Caco-2 (cell line): Measurements from ENCODE around the gene PATL2. TPM values are rescaled to one million over a fixed set of nuclear protein-coding genes. Genes with fewer than 3 reads are reported as not detected.
"Not testable (repeated sequence)": the region's sequence is repeated elsewhere in the genome, so short reads cannot be mapped to it uniquely, and the experiment has no call there.

Experiments
- BruUV-seq: library from RNA; stranded (reverse); fragments of 400-500 nt; replicated peaks from 2 replicates; lab custom pipeline; 2021; lab: Mats Ljungman, UMichigan
- CTCF ChIA-PET: fragments of 300-600 bp; sonication (Branson Sonifier 250); formaldehyde crosslinking; loops from one replicate; lab custom pipeline; 2022; ENCODE audit warnings: antibody characterized with exemption; lab: Charles Lee
- POLR2A ChIA-PET: fragments of 300-600 bp; sonication (Branson Sonifier 250); formaldehyde crosslinking; loops from one replicate; lab custom pipeline; 2022; ENCODE audit warnings: antibody characterized with exemption; lab: Charles Lee
- DNase-seq, 2 experiments: peaks; one replicate each; pipeline versions ENCODE4 v3.0.0 to v3.0.0-alpha.2; 2020 to 2022
- H3K27me3 ChIP-seq: replicated peaks from 2 replicates; pipeline ENCODE4 v1.6.0; 2011; ENCODE audit warnings: low read length; ENCODE audit not compliant: control insufficient read depth, insufficient read depth
- H3K36me3 ChIP-seq: 2 replicates; pipeline ENCODE4 v1.5.1; 2011; ENCODE audit warnings: low read length; ENCODE audit not compliant: control insufficient read depth, insufficient read depth
- H3K4me1 ChIP-seq: fragments of 250-450 bp; sonication (Bioruptor Pico); 2 replicates; pipeline ENCODE4 v1.5.1; 2020; ENCODE audit warnings: mild to moderate bottlenecking
- H3K4me3 ChIP-seq: 2 replicates; pipeline ENCODE4 v1.5.1; 2011; ENCODE audit warnings: low read depth, mild to moderate bottlenecking, control low read depth, low read length
- H3K9me3 ChIP-seq: fragments of 250-450 bp; sonication (Bioruptor Pico); 2 replicates; pipeline ENCODE4 v1.5.1; 2020; ENCODE audit warnings: mild to moderate bottlenecking, moderate library complexity
- H3K27ac Mint-ChIP-seq: one replicate; pipeline ENCODE4 v1.8.0; 2022; ENCODE audit warnings: mixed read lengths; ENCODE audit not compliant: unreplicated experiment
- H3K27me3 Mint-ChIP-seq: one replicate; pipeline ENCODE4 v1.8.0; 2022; ENCODE audit warnings: mixed read lengths; ENCODE audit not compliant: insufficient read depth, unreplicated experiment
- H3K36me3 Mint-ChIP-seq: one replicate; pipeline ENCODE4 v1.8.0; 2022; ENCODE audit warnings: mild to moderate bottlenecking, mixed read lengths; ENCODE audit not compliant: insufficient read depth, unreplicated experiment
- H3K4me1 Mint-ChIP-seq: one replicate; pipeline ENCODE4 v1.8.0; 2022; ENCODE audit warnings: low read depth, mixed read lengths; ENCODE audit not compliant: unreplicated experiment
- H3K4me3 Mint-ChIP-seq: one replicate; pipeline ENCODE4 v1.8.0; 2022; ENCODE audit warnings: mild to moderate bottlenecking, moderate library complexity, mixed read lengths; ENCODE audit not compliant: unreplicated experiment
- H3K9me3 Mint-ChIP-seq: one replicate; pipeline ENCODE4 v1.8.0; 2022; ENCODE audit warnings: mixed read lengths; ENCODE audit not compliant: unreplicated experiment
- CTCF ChIP-seq, 2 experiments: fragments of 200-600 bp in 1 of 2; IDR thresholded peaks; 1 replicate in 1 of 2; 2 replicates in 1 of 2; pipeline versions ENCODE4 v1.5.1 to v1.8.0; 2011 to 2022; ENCODE audit warnings: antibody characterized with exemption in 1 of 2, control low read depth in 1 of 2, inconsistent platforms in 1 of 2, low read depth in 1 of 2, low read length in 1 of 2, mild to moderate bottlenecking in 1 of 2, moderate library complexity in 1 of 2; ENCODE audit not compliant: insufficient read depth in 1 of 2, severe bottlenecking in 1 of 2, unreplicated experiment in 1 of 2
- intact Hi-C: fragments of 100-400 bp; cut with micrococcal nuclease; formaldehyde crosslinking; loops from one replicate; pipeline ENCODE4 v1.10.0; 2022; ENCODE audit not compliant: unreplicated experiment
- total RNA-seq: library from RNA; stranded (reverse); gene quantifications from 2 replicates; pipeline ENCODE4 v1.2.3, GENCODE V29; 2022

The PATL2 gene
- total RNA-seq, 1 experiment from 2014 or later = 0.32 TPM

GRCh38 chr15:44728576-44729407, 17.7 kb upstream of the PATL2 start:
- Mint-ChIP-seq H3K27ac (peak overlapping the region; percentile 97), H3K27me3 (no peaks in the 10 kb centered on the region), H3K36me3 (peaks cover 8% of the 10 kb centered on the region), H3K4me3 (peak overlapping the region; percentile 86), H3K4me1 (no peaks in the 10 kb centered on the region), H3K9me3 (no peaks in the 10 kb centered on the region)
- Histone ChIP-seq H3K4me1 (peaks cover 3% of the 10 kb centered on the region; the same call in 1 of the 2 replicates), H3K4me3 (peak overlapping the region; percentile 68), H3K9me3 (no peaks in the 10 kb centered on the region), H3K36me3 (no peaks in the 10 kb centered on the region), H3K27me3 (no peaks in the 10 kb centered on the region)
- ChIA-PET POLR2A (interaction anchor here (0.6 to 2.4 kb wide), 9 partner anchors 9 to 192 kb away, joined by 3 to 32 read pairs (median 4); partner anchors contain the start of genes B2M, EIF3J, PATL2 and SPG11), CTCF (interaction anchor here (0.5 to 1.9 kb wide), 8 partner anchors 8 to 850 kb away, joined by 3 to 30 read pairs (median 4); partner anchors contain the start of genes B2M, PATL2 and SPG11)
- TF ChIP-seq CTCF (IDR thresholded peaks at IDR 0.05; ENCODE audit: insufficient read depth in 1 of 2, low read depth in 1 of 2, low read length in 1 of 2, severe bottlenecking in 1 of 2, unreplicated experiment in 1 of 2) = no peak
- no TSS peak for BruUV-seq
- DNase-seq = peak; percentile 94 to 95
- intact Hi-C loops = loop anchor here (1.0 to 2.0 kb wide), 2 partner anchors 17 to 66 kb away; partner anchors contain the start of genes B2M, PATL2 and SPG11

- not testable (repeated sequence) for H3K27me3 Mint-ChIP-seq, H3K27me3 ChIP-seq, H3K4me1 Mint-ChIP-seq, H3K4me1 ChIP-seq, H3K9me3 ChIP-seq, H3K9me3 Mint-ChIP-seq, H3K36me3 ChIP-seq, H3K36me3 Mint-ChIP-seq, DNase-seq
- peak overlapping the region; percentile 86 for H3K4me3 Mint-ChIP-seq
- POLR2A ChIA-PET = interaction anchor here (1.0 to 2.4 kb wide), 4 partner anchors 15 to 185 kb away, joined by 3 to 32 read pairs (median 16); partner anchors contain the start of genes B2M, PATL2 and SPG11
- intact Hi-C loops = loop anchor here (1.0 to 2.0 kb wide), 2 partner anchors 17 to 65 kb away; partner anchors contain the start of genes B2M, PATL2 and SPG11
- peak overlapping the region; percentile 97 for H3K27ac Mint-ChIP-seq
- TSS peak; percentile 92 for BruUV-seq
- H3K4me3 ChIP-seq = peak overlapping the region; percentile 68
- CTCF ChIA-PET = interaction anchor here (0.6 to 1.9 kb wide), 7 partner anchors 9 to 125 kb away, joined by 3 to 30 read pairs (median 3); partner anchors contain the start of genes B2M, PATL2 and SPG11
These were observed 17.1 kb upstream of the PATL2 start for GRCh38 chr15:44728232-44728575.

- intact Hi-C loops = loop anchor here (1.0 to 2.0 kb wide), 2 partner anchors 16 to 65 kb away; partner anchors contain the start of genes B2M, PATL2 and SPG11
- Mint-ChIP-seq H3K4me3 (peak overlapping the region; percentile 86), H3K36me3 (peaks cover 8% of the 10 kb centered on the region), H3K9me3 (no peaks in the 10 kb centered on the region), H3K27ac (peak overlapping the region; percentile 97), H3K27me3 (no peaks in the 10 kb centered on the region), H3K4me1 (no peaks in the 10 kb centered on the region)
- H3K4me1 ChIP-seq = peaks cover 3% of the 10 kb centered on the region; the same call in 1 of the 2 replicates
- POLR2A ChIA-PET = interaction anchor here (0.6 to 2.4 kb wide), 2 partner anchors 65 to 190 kb away, joined by 3 to 24 read pairs; partner anchors contain the start of gene SPG11
- no TSS peak for BruUV-seq
- no peaks in the 10 kb centered on the region for H3K36me3 ChIP-seq
- CTCF ChIA-PET = interaction anchor here (1.6 to 1.9 kb wide), 2 partner anchors 16 to 64 kb away, joined by 11 to 26 read pairs; partner anchors contain the start of genes B2M, PATL2 and SPG11
- H3K9me3 ChIP-seq = no peaks in the 10 kb centered on the region
- no peak for DNase-seq
- H3K4me3 ChIP-seq = peak overlapping the region; percentile 68
- no peaks in the 10 kb centered on the region for H3K27me3 ChIP-seq
- TF ChIP-seq CTCF (IDR thresholded peaks at IDR 0.05; ENCODE audit: insufficient read depth in 1 of 2, low read depth in 1 of 2, low read length in 1 of 2, severe bottlenecking in 1 of 2, unreplicated experiment in 1 of 2) = no peak
These were observed 16.5 kb upstream of the PATL2 start for GRCh38 chr15:44727485-44728231.
